Skin epidermis (tissue), 12 donors: Measurements from ENCODE around the gene CREBL2.
"Not testable (repeated sequence)": the region's sequence is repeated elsewhere in the genome, so short reads cannot be mapped to it uniquely, and the experiment has no call there.

ENCODE experiments used
- H3K27ac ChIP-seq, 21 experiments: fragments of 200-600 bp; sonication (generic) in 11 of 21; one replicate each; pipeline ENCODE4 v1.5.0; 2020; ENCODE audit warnings: mild to moderate bottlenecking in 3 of 21, inconsistent platforms in 2 of 21, moderate library complexity in 2 of 21
- H3K4me3 ChIP-seq, 7 experiments: fragments of 200-600 bp; sonication (generic) in 2 of 7; one replicate each; pipeline ENCODE4 v1.5.0; 2020; ENCODE audit warnings: inconsistent platforms in 2 of 7, mild to moderate bottlenecking in 2 of 7, moderate library complexity in 1 of 7

Gene CREBL2

DNA sequence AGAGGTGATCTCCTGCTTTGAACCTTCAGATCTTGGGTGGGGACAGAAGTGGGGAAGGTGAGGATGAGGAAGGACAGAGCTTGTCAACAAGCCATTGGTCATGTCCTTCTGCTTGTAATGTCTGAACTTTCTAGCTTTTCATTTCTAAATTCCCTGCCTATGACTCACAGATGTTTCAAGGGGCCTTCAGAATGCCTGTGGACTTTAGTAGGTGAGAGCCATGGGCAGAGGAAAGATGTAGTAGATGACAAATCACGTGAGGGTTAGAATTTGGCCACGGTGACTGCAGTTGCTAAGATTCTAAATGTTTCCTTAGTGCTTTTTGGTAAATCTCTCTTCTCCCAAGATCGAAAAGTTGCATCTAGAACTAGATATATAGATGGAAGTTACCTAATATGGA lies 18.7 kb upstream of the CREBL2 start:
- no peak overlapping the region for H3K4me3 ChIP-seq
- no peak overlapping the region for H3K27ac ChIP-seq

GRCh38 chr12:12595929-12596328 lies 15.7 kb upstream of the CREBL2 start:
- not testable (repeated sequence) for H3K27ac ChIP-seq, H3K4me3 ChIP-seq

DNA sequence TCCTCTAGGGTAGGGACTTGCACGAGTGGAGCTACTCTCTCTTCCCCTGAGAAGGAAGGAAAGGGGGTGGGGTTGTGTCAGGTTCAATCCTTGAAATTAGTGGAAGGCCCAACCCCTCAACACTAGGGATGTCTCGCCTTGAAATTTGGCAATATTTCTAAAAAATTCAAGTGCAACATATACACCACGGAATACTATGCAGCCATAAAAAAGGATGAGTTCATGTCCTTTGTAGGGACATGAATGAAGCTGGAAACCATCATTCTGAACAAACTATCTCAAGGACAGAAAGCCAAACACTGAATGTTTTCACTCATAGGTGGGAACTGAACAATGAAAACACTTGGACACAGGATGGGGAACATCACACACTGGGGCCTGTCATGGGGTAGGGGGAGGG lies 15.1 kb upstream of the CREBL2 start:
- H3K4me3 ChIP-seq, H3K27ac ChIP-seq: not testable (repeated sequence)

DNA sequence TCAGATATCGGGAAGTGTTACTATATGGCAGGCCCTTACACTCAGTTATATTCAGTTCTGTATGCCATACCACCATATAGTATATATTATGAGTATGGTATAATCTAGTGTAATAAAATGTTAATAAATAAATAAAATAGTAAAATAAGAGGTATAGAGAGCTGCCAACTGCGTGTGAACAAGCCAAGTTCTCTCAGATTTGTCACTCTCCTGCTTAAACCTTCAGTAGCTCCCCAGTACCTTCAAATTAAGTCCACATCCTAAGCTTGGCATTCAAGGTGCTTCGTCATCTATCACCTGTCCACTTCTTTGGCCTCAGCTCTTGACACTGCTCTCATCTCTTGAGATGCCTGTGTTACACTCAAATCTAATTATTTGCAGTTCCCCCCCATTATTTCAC lies 12.8 kb upstream of the CREBL2 start:
- no peak overlapping the region for H3K27ac ChIP-seq

DNA sequence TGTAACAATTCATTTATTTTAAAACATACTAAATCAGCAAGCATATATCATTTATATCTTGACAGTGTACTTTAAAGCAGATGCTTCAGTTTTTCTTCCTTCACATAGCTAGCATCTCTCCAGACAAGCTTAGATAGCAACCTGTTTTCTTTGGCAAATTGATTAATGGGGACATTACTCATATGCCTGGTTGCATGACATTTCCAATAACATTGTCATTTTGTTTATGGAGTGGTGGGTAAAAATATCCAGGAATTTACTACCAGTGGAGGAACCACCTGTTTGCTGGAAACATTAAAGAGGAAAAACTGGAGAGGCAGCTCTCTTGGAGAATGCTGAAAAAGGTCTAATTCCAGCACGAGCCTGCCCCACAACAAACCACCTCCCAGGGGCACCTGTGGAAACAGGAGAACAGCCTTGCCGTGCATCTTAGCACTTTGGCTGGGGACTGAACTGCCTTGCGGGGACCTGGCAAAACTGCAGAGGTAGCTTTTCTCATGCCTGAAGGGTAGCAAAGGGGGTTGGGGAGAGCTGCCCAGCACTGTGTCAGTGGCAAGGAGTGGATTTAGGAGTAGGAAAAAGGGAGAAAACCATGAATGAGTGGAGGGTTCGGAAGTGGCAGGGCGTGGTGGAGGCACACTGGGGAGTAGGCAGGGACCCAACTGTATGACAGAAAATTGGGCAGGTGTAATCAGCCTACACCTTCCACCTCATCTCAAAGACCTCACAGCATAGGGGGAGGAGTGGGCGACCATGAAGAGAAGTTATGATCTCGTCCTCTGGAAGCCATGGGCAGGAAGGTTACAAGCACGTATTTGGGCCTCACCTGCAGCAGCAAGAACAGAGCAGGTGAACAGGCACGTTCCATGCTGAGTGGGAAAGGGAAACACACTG lies 11.7 kb upstream of the CREBL2 start:
- Histone ChIP-seq H3K4me3 (no peak overlapping the region), H3K27ac (peak overlapping the region in 6 of 21 experiments; percentile 1 to 58 (median 16))

More for the DNA sequence above, 12.8 kb upstream of the CREBL2 start:
- no peak overlapping the region for H3K4me3 ChIP-seq

DNA sequence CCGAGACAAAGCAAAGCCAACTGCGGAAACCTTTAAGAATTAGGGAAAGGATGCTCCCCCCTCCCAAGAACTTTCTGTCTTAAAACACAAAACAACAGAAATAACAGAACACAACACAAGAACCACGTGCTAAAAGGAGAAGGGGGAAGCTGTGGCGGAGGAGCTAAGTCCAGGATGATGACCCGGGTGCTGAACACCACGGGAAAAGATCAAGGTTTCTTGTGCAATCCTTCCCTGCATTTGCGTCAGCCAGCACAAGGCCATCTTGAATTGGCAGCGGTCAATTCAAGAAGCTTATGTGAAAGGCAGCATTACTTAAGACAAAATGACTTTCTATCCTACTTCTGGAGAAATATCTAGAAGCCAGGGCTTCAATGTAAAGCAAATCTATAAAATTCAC lies 11.0 kb upstream of the CREBL2 start:
- peak overlapping the region in 4 of 21 experiments; percentile 1 to 15 (median 4) for H3K27ac ChIP-seq

DNA sequence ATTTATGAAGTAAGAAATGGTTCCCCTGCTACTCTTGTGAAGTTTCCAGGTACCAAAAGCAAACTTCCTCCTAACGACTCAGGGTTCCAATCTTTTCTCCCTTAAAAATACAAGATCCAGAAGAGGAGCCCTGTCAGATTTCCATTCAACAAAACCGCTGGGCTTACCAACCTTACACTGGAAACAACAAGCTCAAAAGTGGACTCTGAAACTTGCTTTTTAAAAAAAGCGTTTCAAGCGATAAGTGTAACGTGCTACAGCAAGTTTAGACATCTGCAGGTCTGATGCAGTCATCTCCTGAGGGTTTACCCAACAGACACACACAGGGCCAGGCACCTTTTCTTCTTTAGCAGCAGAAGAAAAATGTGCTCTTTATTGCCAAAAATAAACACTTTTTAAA lies 6.9 kb upstream of the CREBL2 start:
- peak overlapping the region in 12 of 21 experiments; percentile 9 to 74 (median 44) for H3K27ac ChIP-seq

More for the DNA sequence above, 11.0 kb upstream of the CREBL2 start:
- H3K4me3 ChIP-seq: no peak overlapping the region

DNA sequence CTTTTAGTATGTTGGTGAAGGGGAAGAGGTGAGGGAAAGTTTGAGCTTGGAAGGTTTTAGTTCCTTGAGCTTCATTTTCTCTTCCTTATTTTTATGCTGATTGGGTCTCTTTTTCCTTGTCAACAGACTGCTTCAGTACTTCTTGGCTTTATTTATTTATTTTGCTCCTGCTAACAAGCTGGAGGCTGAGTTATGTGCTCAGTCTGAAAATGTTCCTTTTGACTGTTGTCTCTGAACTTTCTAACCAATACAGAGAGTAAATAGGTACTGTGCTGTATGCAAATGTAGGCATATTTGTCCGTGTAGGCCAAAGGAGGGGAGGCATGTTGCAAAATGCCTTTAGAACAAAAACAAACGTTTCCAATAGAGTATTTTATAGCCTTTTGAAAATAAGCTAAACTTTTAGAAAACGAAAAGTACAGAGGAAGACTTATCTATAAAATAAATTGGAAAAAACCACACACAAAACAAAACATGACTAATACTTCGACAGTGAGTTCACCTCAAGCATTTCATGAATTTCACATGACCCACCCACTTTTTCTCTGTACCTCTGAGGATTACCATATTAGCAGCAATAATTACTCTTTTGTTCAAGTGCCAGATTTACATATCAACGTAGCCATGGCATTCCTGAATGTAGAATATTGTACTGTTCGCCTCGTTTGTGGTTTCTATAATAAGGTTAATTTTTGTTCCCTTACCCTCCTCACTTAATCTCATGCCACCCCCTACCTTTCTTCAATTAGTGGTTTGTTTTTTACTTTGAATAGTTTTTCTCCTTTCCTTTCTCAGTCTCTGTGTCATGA lies 4.7 kb upstream of the CREBL2 start:
- H3K27ac ChIP-seq: peak overlapping the region in 17 of 21 experiments; percentile 8 to 75 (median 61)
- no peak overlapping the region for H3K4me3 ChIP-seq

More for the DNA sequence above, 6.9 kb upstream of the CREBL2 start:
- H3K4me3 ChIP-seq: no peak overlapping the region

GRCh38 chr12:12608557-12608957 lies 3.1 kb upstream of the CREBL2 start:
- Histone ChIP-seq H3K27ac (peak overlapping the region in 3 of 21 experiments; percentile 36 to 75 (median 44)), H3K4me3 (no peak overlapping the region)

- H3K27ac ChIP-seq: no peak overlapping the region
- H3K4me3 ChIP-seq: no peak overlapping the region
These were observed 2.0 kb upstream of the CREBL2 start for GRCh38 chr12:12609692-12610091.

GRCh38 chr12:12610711-12611110 lies 965 bp upstream of the CREBL2 start:
- Histone ChIP-seq H3K4me3 (peak overlapping the region in 3 of 7 experiments; percentile 52 to 89 (median 75)), H3K27ac (peak overlapping the region in 20 of 21 experiments; percentile 82 to 98 (median 95))

DNA sequence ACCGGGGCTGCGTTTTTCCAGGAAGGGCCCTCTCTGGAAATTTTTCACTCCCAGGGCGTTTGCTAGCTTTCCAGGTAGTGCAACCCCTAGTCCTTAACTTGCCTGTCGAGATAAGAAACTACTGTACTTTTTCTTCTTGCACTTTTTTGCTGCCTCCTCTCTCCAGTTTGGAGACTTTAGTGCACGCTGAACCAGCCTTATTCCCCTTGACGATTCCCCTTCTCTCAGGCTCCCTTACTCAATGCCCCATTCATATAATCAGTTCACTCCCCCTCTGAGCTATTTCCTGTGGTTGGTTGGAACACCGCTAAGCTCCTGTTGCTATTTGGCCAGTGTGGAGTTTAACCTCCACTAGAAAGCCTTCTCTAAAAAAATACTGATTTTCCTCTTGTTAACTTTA lies 682 bp downstream of the CREBL2 start:
- Histone ChIP-seq H3K27ac (peak overlapping the region; percentile 82 to 98 (median 95)), H3K4me3 (peak overlapping the region; percentile 52 to 89 (median 75))

- peak overlapping the region in 16 of 21 experiments; percentile 48 to 98 (median 95) for H3K27ac ChIP-seq
These were observed 1.7 kb downstream of the CREBL2 start for GRCh38 chr12:12613344-12613743.

DNA sequence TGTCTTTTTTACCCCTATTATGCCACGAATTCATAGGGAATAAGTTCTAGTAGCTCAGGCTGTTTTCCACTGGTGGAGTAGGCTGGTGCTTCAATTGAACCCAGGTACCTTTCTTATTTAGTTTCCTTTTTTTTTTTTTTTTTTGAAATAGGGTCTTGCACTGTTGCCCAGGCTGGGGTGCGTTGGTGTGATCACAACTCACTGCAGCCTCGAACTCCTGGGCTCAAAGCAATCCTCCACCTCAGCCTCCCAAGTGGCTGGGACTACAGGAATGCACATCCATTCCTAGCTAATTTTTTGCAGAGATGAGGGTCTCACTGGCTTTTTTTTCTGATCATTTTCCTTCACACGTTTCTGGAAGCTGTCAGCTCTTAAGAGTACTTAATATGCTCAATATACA lies 2.7 kb downstream of the CREBL2 start:
- Histone ChIP-seq H3K4me3 (no peak overlapping the region), H3K27ac (peak overlapping the region in 5 of 21 experiments; percentile 9 to 59 (median 34))

More at GRCh38 chr12:12613344-12613743, 1.7 kb downstream of the CREBL2 start:
- peak overlapping the region in 1 of 7 experiments; percentile 66 for H3K4me3 ChIP-seq

GRCh38 chr12:12616512-12617310 lies 5.0 kb downstream of the CREBL2 start:
- Histone ChIP-seq H3K4me3 (no peak overlapping the region), H3K27ac (peak overlapping the region in 4 of 21 experiments; percentile 22 to 53 (median 30))

GRCh38 chr12:12618064-12618463 lies 6.4 kb downstream of the CREBL2 start:
- not testable (repeated sequence) for H3K27ac ChIP-seq, H3K4me3 ChIP-seq

GRCh38 chr12:12620730-12621315 lies 9.1 kb downstream of the CREBL2 start:
- no peak overlapping the region for H3K4me3 ChIP-seq
- peak overlapping the region in 1 of 21 experiments; percentile 10 for H3K27ac ChIP-seq

DNA sequence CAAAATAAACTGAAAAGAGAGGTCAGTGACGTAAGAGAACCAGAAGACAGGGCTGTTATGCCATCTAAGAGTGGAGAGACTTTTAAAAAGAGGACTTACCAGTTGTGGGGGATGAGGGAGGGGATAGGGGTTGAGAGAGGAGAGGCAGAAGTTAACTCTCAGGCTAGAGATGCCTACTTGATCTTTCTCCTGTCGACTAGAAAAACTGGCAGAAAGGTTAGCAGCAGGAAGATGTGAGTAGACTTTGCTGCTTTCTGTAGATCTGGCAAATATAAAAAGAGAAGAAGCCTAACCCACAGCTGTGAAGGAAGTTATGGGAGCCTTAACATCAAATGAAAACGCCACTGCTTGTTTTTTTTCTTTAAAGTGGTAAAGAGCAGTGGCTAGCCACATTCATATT lies 10.7 kb downstream of the CREBL2 start:
- H3K27ac ChIP-seq: peak overlapping the region in 13 of 21 experiments; percentile 7 to 70 (median 45)
- H3K4me3 ChIP-seq: no peak overlapping the region

- Histone ChIP-seq H3K27ac (peak overlapping the region in 1 of 21 experiments; percentile 26), H3K4me3 (no peak overlapping the region)
These were observed 12.9 kb downstream of the CREBL2 start for GRCh38 chr12:12624498-12624992.
